SU-DHL-6 (cell line): ENCODE results near the gene PTCH1.

ENCODE experiments used
- H2AFZ ChIP-seq: fragments of 200-600 bp; sonication (generic); 2 replicates; pipeline ENCODE4 v1.6.1; 2014; ENCODE audit warnings: low read depth, mild to moderate bottlenecking, moderate library complexity, mixed read lengths, antibody characterized with exemption, low read length; ENCODE audit not compliant: severe bottlenecking
- H3F3A ChIP-seq: fragments of 200-600 bp; shearing (Covaris generic); 2 replicates; pipeline ENCODE4 v1.6.0; 2016; ENCODE audit warnings: antibody characterized with exemption, mild to moderate bottlenecking; ENCODE audit not compliant: insufficient read depth
- H3K27ac ChIP-seq: fragments of 200-600 bp; sonication (generic); 2 replicates; pipeline ENCODE4 v1.5.1; 2016; ENCODE audit warnings: low read depth, mild to moderate bottlenecking, low read length, moderate library complexity, mixed read lengths
- H3K27me3 ChIP-seq: fragments of 200-600 bp; sonication (generic), shearing (Covaris generic); 2 replicates; pipeline ENCODE4 v1.6.0; 2014; ENCODE audit warnings: mild to moderate bottlenecking, low read length
- H3K36me3 ChIP-seq: fragments of 200-600 bp; sonication (generic); 2 replicates; pipeline ENCODE4 v1.6.1; 2014; ENCODE audit warnings: mild to moderate bottlenecking, low read length, mixed read lengths
- H3K4me2 ChIP-seq: fragments of 300-600, 200-600 bp; shearing (Covaris generic), sonication (generic); 2 replicates; pipeline ENCODE4 v1.6.0; 2014; ENCODE audit warnings: low read length, low read depth, mild to moderate bottlenecking; ENCODE audit not compliant: poor library complexity, severe bottlenecking
- H3K4me3 ChIP-seq: fragments of 200-600 bp; sonication (generic); 2 replicates; pipeline ENCODE4 v1.5.1; 2014; ENCODE audit warnings: antibody characterized with exemption, low read length, mild to moderate bottlenecking, mixed read lengths; ENCODE audit not compliant: insufficient read depth, poor library complexity, severe bottlenecking
- H3K79me2 ChIP-seq: fragments of 200-600 bp; sonication (generic); 2 replicates; pipeline ENCODE4 v1.6.1; 2014; ENCODE audit warnings: mild to moderate bottlenecking, low read length, moderate library complexity; ENCODE audit not compliant: insufficient read depth
- H3K9ac ChIP-seq: fragments of 200-600 bp; sonication (generic); 2 replicates; pipeline ENCODE4 v1.7.0; 2014; ENCODE audit warnings: mild to moderate bottlenecking, low read length
- H3K9me2 ChIP-seq: fragments of 200-600 bp; sonication (generic); replicated peaks from 2 replicates; pipeline ENCODE4 v1.6.1; 2014; ENCODE audit warnings: low read length; ENCODE audit not compliant: insufficient read depth
- H3K9me3 ChIP-seq: fragments of 200-600 bp; sonication (generic); 2 replicates; pipeline ENCODE4 v1.6.1; 2014; ENCODE audit warnings: low read length, mixed read lengths; ENCODE audit not compliant: insufficient read depth
- H4K20me1 ChIP-seq: fragments of 200-600 bp; sonication (generic); 2 replicates; pipeline ENCODE4 v1.6.1; 2014; ENCODE audit warnings: low read depth, mild to moderate bottlenecking, antibody characterized with exemption, low read length, moderate library complexity, mixed read lengths
- EZH2phosphoT487 ChIP-seq: fragments of 200-600 bp; sonication (generic), shearing (Covaris generic); conservative IDR thresholded peaks from 2 replicates; pipeline ENCODE4 v1.6.1; 2018; ENCODE audit warnings: mild to moderate bottlenecking, antibody characterized with exemption, low read length, moderate library complexity, mixed read lengths
- TF ChIP-seq, protein P1 (sequence below): fragments of 200-600 bp; sonication (generic); IDR thresholded peaks from one replicate; pipeline ENCODE4 v1.5.1; 2017; ENCODE audit warnings: antibody characterized with exemption, mild to moderate bottlenecking, low read length, moderate library complexity; ENCODE audit not compliant: insufficient read depth, poor library complexity, severe bottlenecking

PTCH1 gene

DNA sequence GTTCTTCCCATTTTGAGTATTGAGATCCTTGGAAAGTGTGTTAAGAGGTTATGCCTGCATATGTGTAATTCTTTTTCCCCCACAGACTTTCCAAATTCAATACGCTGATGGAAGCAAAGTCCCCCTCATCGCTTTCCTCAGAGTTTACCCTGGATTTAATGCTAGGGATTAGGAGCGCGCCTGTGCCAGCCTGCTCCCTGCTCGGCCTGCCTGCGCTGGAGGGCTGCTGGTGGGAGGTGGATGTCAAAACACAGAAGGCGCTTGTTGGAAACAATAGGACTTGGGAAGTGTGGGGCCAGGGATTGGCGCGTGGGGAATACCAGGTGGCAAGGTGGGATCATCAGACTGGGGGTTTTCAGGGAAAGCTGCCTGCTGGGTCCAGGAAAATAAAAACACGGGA, 39.8 kb upstream of the PTCH1 start:
- H3K36me3 ChIP-seq, result no peaks in the 10 kb centered on the region
- no peaks in the 10 kb centered on the region for H3F3A ChIP-seq
- H3K9me3 ChIP-seq, result no peaks in the 10 kb centered on the region
- no peak overlapping the region for H3K4me2 ChIP-seq
- H3K79me2 ChIP-seq, result no peaks in the 10 kb centered on the region
- no peak overlapping the region for H2AFZ ChIP-seq
- no peaks in the 10 kb centered on the region for H3K27me3 ChIP-seq
- no peak overlapping the region for H3K4me3 ChIP-seq
- no peak overlapping the region for H3K9ac ChIP-seq
- no peak for TF ChIP-seq EZH2phosphoT487
- TF ChIP-seq, protein P1, sequence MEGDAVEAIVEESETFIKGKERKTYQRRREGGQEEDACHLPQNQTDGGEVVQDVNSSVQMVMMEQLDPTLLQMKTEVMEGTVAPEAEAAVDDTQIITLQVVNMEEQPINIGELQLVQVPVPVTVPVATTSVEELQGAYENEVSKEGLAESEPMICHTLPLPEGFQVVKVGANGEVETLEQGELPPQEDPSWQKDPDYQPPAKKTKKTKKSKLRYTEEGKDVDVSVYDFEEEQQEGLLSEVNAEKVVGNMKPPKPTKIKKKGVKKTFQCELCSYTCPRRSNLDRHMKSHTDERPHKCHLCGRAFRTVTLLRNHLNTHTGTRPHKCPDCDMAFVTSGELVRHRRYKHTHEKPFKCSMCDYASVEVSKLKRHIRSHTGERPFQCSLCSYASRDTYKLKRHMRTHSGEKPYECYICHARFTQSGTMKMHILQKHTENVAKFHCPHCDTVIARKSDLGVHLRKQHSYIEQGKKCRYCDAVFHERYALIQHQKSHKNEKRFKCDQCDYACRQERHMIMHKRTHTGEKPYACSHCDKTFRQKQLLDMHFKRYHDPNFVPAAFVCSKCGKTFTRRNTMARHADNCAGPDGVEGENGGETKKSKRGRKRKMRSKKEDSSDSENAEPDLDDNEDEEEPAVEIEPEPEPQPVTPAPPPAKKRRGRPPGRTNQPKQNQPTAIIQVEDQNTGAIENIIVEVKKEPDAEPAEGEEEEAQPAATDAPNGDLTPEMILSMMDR, result no peak
- no peaks in the 10 kb centered on the region for H3K9me2 ChIP-seq
- no peaks in the 10 kb centered on the region for H4K20me1 ChIP-seq
- no peak overlapping the region for H3K27ac ChIP-seq

DNA sequence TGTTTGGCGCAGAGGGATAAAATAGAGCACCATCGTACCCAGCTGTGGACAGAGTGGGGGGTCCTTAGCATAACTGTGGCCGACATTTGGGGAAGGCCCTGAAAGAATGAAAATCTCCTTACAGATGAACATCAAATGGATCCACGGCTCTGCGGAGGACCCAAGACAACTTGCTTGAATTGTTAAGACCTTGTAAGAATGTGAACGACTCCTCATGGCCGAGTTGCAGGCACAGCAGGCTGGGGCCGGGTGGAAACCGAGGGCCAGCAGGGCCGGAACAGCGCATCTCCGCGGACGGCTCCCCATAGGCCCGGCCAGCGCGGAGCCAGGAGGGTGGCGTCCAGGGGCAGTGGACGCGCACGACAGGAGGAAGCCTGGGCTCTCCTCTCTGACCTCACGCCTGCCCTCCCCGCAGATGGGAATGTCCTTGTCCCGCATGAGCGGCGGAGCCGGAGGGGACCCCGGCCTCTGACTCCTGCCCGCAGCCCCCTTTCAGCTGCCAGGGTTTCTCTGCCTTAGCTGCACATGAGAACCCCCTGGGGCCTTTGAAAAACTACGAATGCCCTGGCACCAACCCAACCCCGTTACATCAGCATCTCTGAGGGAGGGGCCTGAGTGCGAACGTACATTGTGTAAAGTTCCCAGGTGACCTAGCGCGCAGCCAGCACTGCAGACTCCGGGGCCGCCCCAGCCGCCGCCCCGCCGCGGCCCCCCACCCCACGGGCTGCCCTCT, 36.2 kb upstream of the PTCH1 start:
- Histone ChIP-seq H3K79me2 (no peaks in the 10 kb centered on the region), H3K9me2 (no peaks in the 10 kb centered on the region), H2AFZ (no peak overlapping the region), H3K9me3 (no peaks in the 10 kb centered on the region), H3K9ac (no peak overlapping the region), H3K36me3 (no peaks in the 10 kb centered on the region), H4K20me1 (no peaks in the 10 kb centered on the region), H3F3A (no peaks in the 10 kb centered on the region), H3K27me3 (no peaks in the 10 kb centered on the region), H3K4me2 (no peak overlapping the region), H3K4me3 (no peak overlapping the region), H3K27ac (no peak overlapping the region)
- TF ChIP-seq, protein P1, result no peak
- TF ChIP-seq EZH2phosphoT487, result no peak

DNA sequence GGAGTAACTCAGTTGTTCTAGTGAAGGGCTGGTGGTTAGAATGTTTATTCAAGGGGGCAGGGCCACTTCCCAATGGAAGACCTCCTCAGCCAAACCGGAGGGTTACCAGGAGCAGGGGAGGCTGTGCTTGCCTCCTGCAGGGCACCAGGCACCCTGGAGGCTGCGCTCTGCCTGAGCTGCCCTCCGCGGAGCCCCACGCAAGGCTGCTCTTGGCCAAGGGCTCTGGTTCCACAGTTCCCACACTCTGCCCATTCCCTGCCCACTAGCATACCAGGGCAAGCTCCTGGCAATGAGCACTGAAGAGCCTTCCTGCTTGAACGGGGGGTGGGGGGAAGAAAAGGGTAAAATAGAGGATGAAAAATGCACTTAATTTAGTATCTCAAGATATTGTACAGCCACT, 35.5 kb upstream of the PTCH1 start:
- H3K36me3 ChIP-seq, result no peaks in the 10 kb centered on the region
- no peak overlapping the region for H3K9ac ChIP-seq
- no peaks in the 10 kb centered on the region for H3K9me2 ChIP-seq
- H3F3A ChIP-seq, result no peaks in the 10 kb centered on the region
- TF ChIP-seq, protein P1, result no peak
- TF ChIP-seq EZH2phosphoT487, result no peak
- H3K4me3 ChIP-seq, result no peak overlapping the region
- no peaks in the 10 kb centered on the region for H4K20me1 ChIP-seq
- H3K27ac ChIP-seq, result no peak overlapping the region
- H3K79me2 ChIP-seq, result no peaks in the 10 kb centered on the region
- no peaks in the 10 kb centered on the region for H3K9me3 ChIP-seq
- H3K27me3 ChIP-seq, result no peaks in the 10 kb centered on the region
- no peak overlapping the region for H2AFZ ChIP-seq
- no peak overlapping the region for H3K4me2 ChIP-seq
